ENCODE measurements around the gene LRCH2. TPM values are rescaled to one million over a fixed set of nuclear protein-coding genes. Genes with fewer than 3 reads are reported as not detected.
"Not testable (repeated sequence)": the region's sequence is repeated elsewhere in the genome, so short reads cannot be mapped to it uniquely, and the experiment has no call there.

The LRCH2 gene, protein sequence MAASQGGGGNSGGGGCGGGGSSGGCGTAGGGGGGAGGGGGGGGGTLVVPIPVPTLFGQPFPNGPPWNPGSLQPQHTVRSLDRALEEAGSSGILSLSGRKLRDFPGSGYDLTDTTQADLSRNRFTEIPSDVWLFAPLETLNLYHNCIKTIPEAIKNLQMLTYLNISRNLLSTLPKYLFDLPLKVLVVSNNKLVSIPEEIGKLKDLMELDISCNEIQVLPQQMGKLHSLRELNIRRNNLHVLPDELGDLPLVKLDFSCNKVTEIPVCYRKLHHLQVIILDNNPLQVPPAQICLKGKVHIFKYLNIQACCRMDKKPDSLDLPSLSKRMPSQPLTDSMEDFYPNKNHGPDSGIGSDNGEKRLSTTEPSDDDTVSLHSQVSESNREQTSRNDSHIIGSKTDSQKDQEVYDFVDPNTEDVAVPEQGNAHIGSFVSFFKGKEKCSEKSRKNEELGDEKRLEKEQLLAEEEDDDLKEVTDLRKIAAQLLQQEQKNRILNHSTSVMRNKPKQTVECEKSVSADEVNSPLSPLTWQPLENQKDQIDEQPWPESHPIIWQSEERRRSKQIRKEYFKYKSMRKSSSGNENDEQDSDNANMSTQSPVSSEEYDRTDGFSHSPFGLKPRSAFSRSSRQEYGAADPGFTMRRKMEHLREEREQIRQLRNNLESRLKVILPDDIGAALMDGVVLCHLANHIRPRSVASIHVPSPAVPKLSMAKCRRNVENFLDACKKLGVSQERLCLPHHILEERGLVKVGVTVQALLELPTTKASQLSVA
- polyA plus RNA-seq (ENCODE audit: insufficient read length in 10 of 10): 1 to 10 TPM; 4.5 to 7.9 (median 5.6) TPM
- long read RNA-seq, donor 1, full-length matches to known transcripts: 2 of 2 reads
- long read RNA-seq, donor 1, partial matches to known transcripts: 0 of 2 reads
- long read RNA-seq, donor 1, other reads (novel, unspliced or antisense): 0 of 2 reads
- long read RNA-seq, donor 2: 0 reads
- long read RNA-seq, donor 3: 0 reads
- long read RNA-seq, donor 4: 0 reads
- long read RNA-seq, donor 5: 0 reads
- long read RNA-seq, donor 6: 0 reads
- long read RNA-seq, donor 7: 0 reads
- long read RNA-seq, donor 8: 0 reads
- long read RNA-seq, donor 9: 0 reads

DNA sequence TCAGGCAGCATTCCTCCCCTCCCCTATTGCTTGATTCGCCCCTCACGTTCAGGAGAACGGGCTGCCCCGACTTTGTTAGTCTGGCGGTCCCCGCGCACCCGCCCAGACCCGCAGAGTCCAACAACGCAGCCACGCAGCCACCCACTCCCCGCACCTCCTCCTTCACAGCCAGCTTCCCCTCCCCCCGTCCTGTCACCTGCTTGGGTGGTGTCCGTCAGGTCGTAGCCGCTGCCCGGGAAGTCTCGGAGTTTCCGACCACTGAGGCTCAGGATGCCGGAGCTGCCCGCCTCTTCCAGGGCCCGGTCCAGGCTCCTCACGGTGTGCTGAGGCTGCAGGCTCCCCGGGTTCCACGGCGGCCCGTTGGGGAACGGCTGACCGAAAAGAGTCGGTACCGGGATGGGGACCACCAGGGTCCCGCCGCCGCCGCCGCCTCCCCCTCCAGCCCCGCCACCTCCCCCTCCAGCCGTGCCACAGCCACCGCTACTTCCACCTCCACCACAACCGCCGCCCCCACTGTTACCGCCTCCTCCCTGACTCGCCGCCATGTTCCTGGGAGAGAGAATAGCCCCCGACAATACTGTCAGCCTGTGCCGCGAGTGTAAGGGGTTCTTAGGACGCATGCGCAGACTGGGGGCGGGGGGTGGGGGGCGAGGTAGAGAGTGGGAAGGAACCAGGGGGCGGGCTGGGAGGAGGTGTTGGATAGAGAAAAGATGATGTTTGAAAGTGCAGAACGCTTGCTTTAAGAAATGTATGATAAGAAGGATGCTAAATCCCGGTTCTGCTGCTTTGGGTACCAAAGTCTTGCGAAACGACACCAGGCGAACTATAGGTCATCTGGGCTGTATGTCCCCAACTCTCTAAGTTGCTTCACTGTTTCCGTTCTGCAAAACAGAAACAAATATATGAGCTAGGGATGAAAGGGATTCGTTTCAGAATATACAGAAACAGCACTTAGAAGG, at the start of gene LRCH2:
Gene LRCH2 (minus strand): TSS at position 600 of the 959 bp plus-strand sequence. CDS start 55 bp downstream, at position 545.
- peak; percentile 45 to 87 (median 76) for DNase-seq

DNA sequence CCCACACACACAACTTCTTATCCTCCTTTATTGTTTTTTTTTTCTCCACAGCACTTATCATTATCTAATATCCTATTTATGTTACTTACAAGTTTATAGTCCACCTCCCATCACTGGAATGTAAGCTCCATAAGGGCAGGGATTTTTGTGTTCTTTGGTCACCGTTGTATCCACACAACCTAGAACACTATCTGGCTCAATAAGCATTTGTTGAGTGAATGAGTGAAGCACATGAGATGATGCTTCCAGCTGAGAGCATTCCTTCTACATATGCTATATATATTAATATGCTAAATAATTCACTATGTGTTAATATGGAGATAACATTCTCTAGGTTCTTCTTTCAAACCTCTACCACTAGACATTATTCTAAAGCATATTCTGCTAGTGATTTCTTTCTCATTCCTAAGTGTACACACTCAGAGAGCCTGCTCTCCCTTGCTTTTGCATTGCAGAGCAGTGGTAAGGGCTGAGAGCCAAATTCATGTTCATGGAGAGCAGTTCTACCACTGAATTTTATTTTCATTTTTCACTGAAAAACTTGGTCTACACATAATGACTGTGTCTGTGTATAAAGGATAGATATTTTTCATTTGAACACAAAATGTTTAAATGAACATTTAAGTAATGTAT, 35.3 kb upstream of the LRCH2 start:
- DNase-seq: no peak

GRCh38 chrX:115268421-115268820, 34.5 kb upstream of the LRCH2 start:
- no peak for DNase-seq

- DNase-seq: no peak
Observed at GRCh38 chrX:115266300-115266699, 32.4 kb upstream of the LRCH2 start.

GRCh38 chrX:115264009-115264408, 30.1 kb upstream of the LRCH2 start:
- DNase-seq: no peak

DNA sequence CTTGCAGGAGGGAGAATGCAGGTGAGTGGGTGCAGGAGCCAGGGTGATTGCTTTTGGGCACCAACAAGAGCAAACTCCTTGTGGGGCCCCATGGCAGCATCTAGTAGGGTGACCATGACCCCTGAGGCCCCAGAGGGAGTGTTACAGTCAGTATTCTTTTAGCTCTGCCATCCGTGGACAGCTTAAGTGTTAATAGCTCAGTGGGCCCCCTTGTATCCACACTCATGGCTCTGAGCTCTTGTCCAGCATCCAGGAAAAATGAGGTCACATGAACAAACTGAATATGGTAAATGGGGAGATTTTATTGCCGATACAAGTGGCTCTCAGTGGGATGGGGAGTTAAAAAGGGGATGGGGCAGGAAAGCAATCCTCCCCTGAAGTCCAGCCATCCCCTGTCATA, 27.3 kb upstream of the LRCH2 start:
- DNase-seq: no peak

DNA sequence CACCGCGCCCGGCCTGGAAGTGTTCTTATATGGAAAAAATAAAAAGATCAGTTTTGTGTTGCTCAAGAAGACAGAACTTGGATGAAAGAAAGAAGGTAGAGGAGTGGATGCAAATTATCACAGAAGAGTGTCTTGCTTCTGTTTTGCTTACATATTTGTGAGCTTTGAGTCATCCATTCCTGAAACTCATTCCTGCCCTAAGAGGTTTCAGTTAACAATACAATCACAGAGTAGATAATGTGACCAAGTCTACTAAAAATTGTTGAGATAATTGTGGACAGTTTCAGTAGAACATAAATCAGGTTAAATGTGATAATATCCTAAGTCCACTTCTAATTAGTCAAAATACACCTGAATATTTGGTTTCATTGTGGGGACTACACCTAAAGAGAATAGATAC, 26.4 kb upstream of the LRCH2 start:
- DNase-seq: no peak

GRCh38 chrX:115259238-115259875, 25.5 kb upstream of the LRCH2 start:
- peak in 1 of 3 donors; percentile 29 for DNase-seq

GRCh38 chrX:115257711-115258110, 23.8 kb upstream of the LRCH2 start:
- no peak for DNase-seq

DNA sequence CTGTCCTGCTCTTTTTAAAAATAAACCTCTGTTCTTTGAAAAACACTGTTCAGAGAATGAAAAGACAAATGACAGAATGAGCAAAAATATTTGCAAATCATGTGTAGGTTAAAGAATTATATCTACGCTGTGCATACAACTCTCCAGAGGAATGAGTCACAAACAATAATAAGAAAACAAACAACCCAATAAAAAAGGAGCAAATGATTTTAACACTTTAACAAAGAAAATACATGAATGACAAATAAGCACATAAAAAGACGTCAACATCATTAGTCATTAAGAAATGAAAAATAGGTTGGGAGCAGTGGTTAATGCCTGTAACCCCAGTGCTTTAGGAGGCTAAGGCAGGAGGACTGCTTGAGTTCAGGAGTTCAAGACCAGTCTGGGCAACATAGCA, 21.1 kb upstream of the LRCH2 start:
- no peak for DNase-seq

GRCh38 chrX:115251458-115252233, 17.8 kb upstream of the LRCH2 start:
- DNase-seq: no peak

DNA sequence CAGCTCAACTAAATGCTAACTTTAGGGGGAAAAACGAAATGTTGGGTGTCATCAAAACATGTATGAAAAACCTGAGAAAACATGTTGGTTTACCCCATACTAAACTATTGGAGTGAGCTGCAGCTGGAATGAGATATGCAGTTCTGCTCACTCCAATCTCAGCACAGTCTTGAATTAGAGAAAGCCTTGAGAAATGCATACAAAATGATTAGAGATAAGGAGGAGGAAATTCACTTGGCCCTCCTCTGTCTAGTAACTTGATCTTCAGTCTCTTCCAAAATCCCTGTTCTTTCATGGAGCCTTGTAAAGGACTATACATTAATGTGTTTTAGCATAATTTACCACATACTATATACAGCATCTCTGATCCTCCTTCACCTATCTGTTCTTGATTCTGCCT, 3.2 kb upstream of the LRCH2 start:
- no peak for DNase-seq

DNA sequence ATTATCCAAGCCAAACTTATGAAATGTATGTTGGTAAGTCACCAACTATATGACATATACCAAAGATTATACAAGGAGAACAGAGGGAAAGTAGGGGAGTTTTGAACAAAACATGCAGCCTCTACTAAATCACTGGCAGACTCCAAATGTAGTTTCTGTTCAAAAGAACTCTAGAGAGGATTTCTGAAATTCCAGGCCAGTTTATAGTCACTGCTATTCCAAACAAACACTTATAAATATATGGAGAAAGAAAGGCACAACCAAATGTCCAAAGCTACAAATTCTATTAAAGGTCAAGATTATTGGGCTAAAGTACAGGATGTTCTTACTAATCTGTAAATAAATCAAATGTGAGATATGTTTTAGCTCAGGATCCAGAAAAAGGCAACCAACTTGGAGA, 2.7 kb upstream of the LRCH2 start:
- no peak for DNase-seq

DNA sequence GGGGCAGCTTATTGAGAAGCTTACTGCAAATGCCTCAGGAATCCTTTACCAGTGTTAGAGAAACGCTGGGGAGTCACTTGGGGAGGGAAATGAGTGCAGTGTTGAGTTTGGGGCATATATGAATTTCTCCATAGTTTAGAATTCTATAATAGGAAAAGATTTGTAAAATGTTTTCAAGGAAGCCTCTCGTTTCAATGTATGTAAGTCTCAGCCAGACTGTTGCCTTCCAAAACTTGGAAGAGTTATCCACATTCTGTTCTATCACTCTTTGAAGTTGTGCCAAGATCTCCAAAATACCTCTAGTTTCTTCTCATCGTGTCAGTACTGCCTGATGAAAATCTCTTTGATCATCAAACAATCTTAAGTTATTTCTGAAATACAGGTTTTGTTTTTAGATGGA, 565 bp upstream of the LRCH2 start:
- no peak for DNase-seq

GRCh38 chrX:115232933-115233496, 881 bp downstream of the LRCH2 start:
- DNase-seq: no peak

GRCh38 chrX:115229337-115230003, 4.4 kb downstream of the LRCH2 start:
- DNase-seq: no peak

GRCh38 chrX:115226929-115227328, 7.0 kb downstream of the LRCH2 start:
- DNase-seq: no peak

- not testable (repeated sequence) for DNase-seq
Observed at GRCh38 chrX:115217346-115217745, 16.6 kb downstream of the LRCH2 start.
